AG04450 (cell line): ENCODE data around the gene ENHO. TPM values are rescaled to one million over a fixed set of nuclear protein-coding genes. Genes with fewer than 3 reads are reported as not detected.
"Not testable (repeated sequence)": the region's sequence is repeated elsewhere in the genome, so short reads cannot be mapped to it uniquely, and the experiment has no call there.

Experiments used
- CTCF ChIA-PET: fragments of 300-600, 350-600 bp; formaldehyde crosslinking; extraction: SDS; loops from one replicate; lab custom pipeline; 2022; ENCODE audit warnings: antibody characterized with exemption, inconsistent platforms; lab: Charles Lee
- POLR2A ChIA-PET: fragments of 350-600 bp; formaldehyde crosslinking; extraction: SDS; loops from one replicate; lab custom pipeline; 2021; ENCODE audit warnings: antibody characterized with exemption, inconsistent platforms; lab: Yijun Ruan, JAX
- DNase-seq: peaks from one replicate; pipeline ENCODE4 v3.0.0-alpha.2; 2011; ENCODE audit warnings: low read depth, low spot score
- H3K27ac ChIP-seq: one replicate; pipeline ENCODE4 v1.5.1; 2012; ENCODE audit warnings: low read depth, low read length, control low read depth
- H3K27me3 ChIP-seq: one replicate; pipeline ENCODE4 v1.6.0; 2012; ENCODE audit warnings: low read length; ENCODE audit not compliant: control insufficient read depth, insufficient read depth
- H3K4me3 ChIP-seq: 2 replicates; pipeline ENCODE4 v1.5.1; 2011; ENCODE audit warnings: mild to moderate bottlenecking, low read depth, low read length, control low read depth
- H3K9me3 ChIP-seq: 2 replicates; pipeline ENCODE4 v1.5.1; 2012; ENCODE audit warnings: low read length; ENCODE audit not compliant: control insufficient read depth, insufficient read depth
- CTCF ChIP-seq: IDR thresholded peaks from 2 replicates; pipeline ENCODE4 v1.5.1; 2011; ENCODE audit warnings: low read depth, low read length, control low read depth, inconsistent platforms
- polyA plus RNA-seq: library from polyadenylated mRNA; depleted of rRNA; stranded (reverse); fragments of >200 nt; gene quantifications from 2 replicates; pipeline ENCODE4 v1.2.3, GENCODE V29; 2011

The ENHO gene
- polyA plus RNA-seq, 1 experiment: not detected

GRCh38 chr9:34485822-34486221 is 37.0 kb downstream of the ENHO start:
- peaks cover 11% of the 10 kb centered on the region for H3K27me3 ChIP-seq
- H3K4me3 ChIP-seq: no peak overlapping the region
- H3K9me3 ChIP-seq: no peaks in the 10 kb centered on the region
- no peak for TF ChIP-seq CTCF
- no peak overlapping the region for H3K27ac ChIP-seq
- ChIA-PET POLR2A (no interaction called here), CTCF (no interaction called here)
- no peak for DNase-seq

GRCh38 chr9:34484678-34485077 is 38.1 kb downstream of the ENHO start:
- Histone ChIP-seq H3K27me3 (peaks cover 7% of the 10 kb centered on the region), H3K27ac (no peak overlapping the region), H3K9me3 (no peaks in the 10 kb centered on the region), H3K4me3 (no peak overlapping the region)
- no peak for DNase-seq
- POLR2A ChIA-PET: no interaction called here
- CTCF ChIA-PET: no interaction called here
- TF ChIP-seq CTCF: no peak

DNA sequence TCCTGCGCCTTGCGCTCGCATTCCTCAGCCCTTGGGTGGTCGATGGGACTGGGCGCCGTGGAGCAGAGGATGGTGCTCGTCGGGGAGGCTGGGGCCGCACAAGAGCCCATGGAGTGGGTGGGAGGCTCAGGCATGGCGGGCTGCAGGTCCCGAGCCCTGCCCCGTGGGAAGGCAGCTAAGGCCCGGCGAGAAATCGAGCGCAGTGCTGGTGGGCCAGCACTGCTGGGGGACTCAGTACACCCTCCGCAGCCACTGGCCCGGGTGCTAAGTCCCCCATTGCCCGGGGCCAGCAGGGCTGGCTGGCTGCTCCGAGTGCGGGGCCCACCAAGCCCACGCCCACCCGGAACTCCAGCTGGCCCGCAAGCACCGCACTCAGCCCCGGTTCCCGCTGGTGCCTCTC is 40.0 kb downstream of the ENHO start:
- H3K4me3 ChIP-seq, DNase-seq, H3K9me3 ChIP-seq, CTCF ChIA-PET, H3K27ac ChIP-seq: not testable (repeated sequence)
- peaks cover 14% of the 10 kb centered on the region for H3K27me3 ChIP-seq
- POLR2A ChIA-PET: interaction anchor here (0.7 to 1.0 kb wide), 2 partner anchors 73 to 111 kb away, joined by 3 to 6 read pairs; no protein-coding TSS in a partner anchor

GRCh38 chr9:34481620-34482019 is 41.2 kb downstream of the ENHO start:
- CTCF ChIA-PET: not testable (repeated sequence)

DNA sequence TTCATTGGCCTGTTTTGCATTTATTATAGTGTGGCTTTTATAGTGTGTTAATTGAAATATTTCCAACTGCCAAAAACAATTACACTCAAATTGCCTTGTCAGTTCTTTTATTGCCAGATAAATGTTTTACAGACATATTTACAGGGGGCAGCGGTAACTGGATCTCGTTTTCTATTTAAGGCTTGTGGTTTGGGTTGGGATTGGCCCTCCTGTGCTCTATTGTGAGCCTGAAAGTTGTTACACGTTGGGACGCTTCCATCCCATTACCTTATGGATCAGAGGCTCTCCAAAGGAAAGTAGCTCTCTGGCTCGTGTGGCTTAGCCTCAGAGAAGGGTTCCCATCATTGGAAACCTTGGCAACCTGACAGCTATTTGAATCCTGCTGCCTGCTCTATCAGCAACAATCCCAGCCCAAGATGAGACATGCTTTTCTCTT is 43.3 kb downstream of the ENHO start:
- Histone ChIP-seq H3K27me3 (peaks cover 28% of the 10 kb centered on the region), H3K9me3 (no peaks in the 10 kb centered on the region), H3K27ac (no peak overlapping the region), H3K4me3 (no peak overlapping the region)
- CTCF ChIA-PET: interaction anchor here (0.9 to 1.6 kb wide), 3 partner anchors 21 to 76 kb away, joined by 3 to 5 read pairs (median 3); no protein-coding TSS in a partner anchor
- TF ChIP-seq CTCF: no peak
- POLR2A ChIA-PET: no interaction called here
- no peak for DNase-seq

More at GRCh38 chr9:34481620-34482019, 41.2 kb downstream of the ENHO start:
- POLR2A ChIA-PET: interaction anchor here (1.0 kb wide), 1 partner anchor 112 kb away, joined by 3 read pairs; no protein-coding TSS in a partner anchor
- not testable (repeated sequence) for H3K9me3 ChIP-seq, DNase-seq, H3K4me3 ChIP-seq, H3K27ac ChIP-seq
- peaks cover 15% of the 10 kb centered on the region for H3K27me3 ChIP-seq

DNA sequence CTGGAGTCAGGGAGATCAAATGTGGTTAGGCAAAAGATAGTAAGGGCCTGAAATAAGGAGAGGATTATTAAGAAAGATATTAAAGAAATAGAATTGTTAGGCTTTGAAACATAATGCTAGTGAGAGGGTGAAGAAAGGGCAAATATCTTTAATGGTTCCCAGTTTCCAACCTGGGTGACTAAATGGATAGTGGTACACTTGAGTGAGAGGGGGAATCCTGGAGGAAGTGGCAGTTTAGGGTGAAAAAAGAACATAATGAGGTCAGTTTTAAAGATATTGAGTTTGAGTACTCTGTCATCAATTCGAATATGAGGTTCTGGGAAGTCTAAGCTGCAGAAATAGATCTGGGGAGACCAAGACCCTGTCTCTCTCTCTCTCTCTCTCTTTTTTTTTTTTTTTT is 45.2 kb downstream of the ENHO start:
- Histone ChIP-seq H3K27ac (no peak overlapping the region), H3K9me3 (no peaks in the 10 kb centered on the region), H3K27me3 (peaks cover 28% of the 10 kb centered on the region), H3K4me3 (no peak overlapping the region)
- no peak for DNase-seq
- ChIA-PET POLR2A (no interaction called here), CTCF (no interaction called here)
- no peak for TF ChIP-seq CTCF
